ENCODE results near the gene TWF2.

TWF2 gene

GRCh38 chr3:52236424-52236886, 2.5 kb downstream of the TWF2 start:
- no peak for TF ChIP-seq GATA3 (IDR thresholded peaks at IDR 0.05; ENCODE audit: low read depth, low read length)

GRCh38 chr3:52234516-52235447, 4.2 kb downstream of the TWF2 start:
- TF ChIP-seq GATA2 (IDR thresholded peaks at IDR 0.05; ENCODE audit: low read depth, low read length), result no peak
- no peak for TF ChIP-seq GATA3 (IDR thresholded peaks at IDR 0.05; ENCODE audit: low read depth, low read length)

- TF ChIP-seq GATA2 (IDR thresholded peaks at IDR 0.05; ENCODE audit: low read depth, low read length) (no peak), GATA3 (IDR thresholded peaks at IDR 0.05; ENCODE audit: low read depth, low read length) (no peak)
Measured at GRCh38 chr3:52233968-52234367, 5.0 kb downstream of the TWF2 start.

- no peak for TF ChIP-seq GATA2 (IDR thresholded peaks at IDR 0.05; ENCODE audit: low read depth, low read length)
- TF ChIP-seq GATA3 (IDR thresholded peaks at IDR 0.05; ENCODE audit: low read depth, low read length), result no peak
Measured at GRCh38 chr3:52233108-52233591, 5.8 kb downstream of the TWF2 start.

GRCh38 chr3:52232279-52233107, 6.5 kb downstream of the TWF2 start:
- TF ChIP-seq GATA2 (IDR thresholded peaks at IDR 0.05; ENCODE audit: low read depth, low read length), result no peak
- no peak for TF ChIP-seq GATA3 (IDR thresholded peaks at IDR 0.05; ENCODE audit: low read depth, low read length)

- TF ChIP-seq GATA3 (IDR thresholded peaks at IDR 0.05; ENCODE audit: low read depth, low read length) (no peak), GATA2 (IDR thresholded peaks at IDR 0.05; ENCODE audit: low read depth, low read length) (no peak)
Measured at GRCh38 chr3:52231502-52232278, 7.3 kb downstream of the TWF2 start.

- TF ChIP-seq GATA3 (IDR thresholded peaks at IDR 0.05; ENCODE audit: low read depth, low read length) (no peak), GATA2 (IDR thresholded peaks at IDR 0.05; ENCODE audit: low read depth, low read length) (no peak)
Measured at GRCh38 chr3:52230889-52231499, 8.0 kb downstream of the TWF2 start.

- TF ChIP-seq GATA2 (IDR thresholded peaks at IDR 0.05; ENCODE audit: low read depth, low read length), result no peak
- no peak for TF ChIP-seq GATA3 (IDR thresholded peaks at IDR 0.05; ENCODE audit: low read depth, low read length)
Measured at GRCh38 chr3:52230461-52230860, 8.5 kb downstream of the TWF2 start.

- TF ChIP-seq GATA2 (IDR thresholded peaks at IDR 0.05; ENCODE audit: low read depth, low read length) (no peak), GATA3 (IDR thresholded peaks at IDR 0.05; ENCODE audit: low read depth, low read length) (no peak)
Measured at GRCh38 chr3:52229656-52230055, 9.3 kb downstream of the TWF2 start.

GRCh38 chr3:52228751-52229291, 10.1 kb downstream of the TWF2 start:
- no peak for TF ChIP-seq GATA3 (IDR thresholded peaks at IDR 0.05; ENCODE audit: low read depth, low read length)
- TF ChIP-seq GATA2 (IDR thresholded peaks at IDR 0.05; ENCODE audit: low read depth, low read length), result no peak

- TF ChIP-seq GATA3 (IDR thresholded peaks at IDR 0.05; ENCODE audit: low read depth, low read length) (no peak), GATA2 (IDR thresholded peaks at IDR 0.05; ENCODE audit: low read depth, low read length) (no peak)
Measured at GRCh38 chr3:52228266-52228665, 10.7 kb downstream of the TWF2 start.

GRCh38 chr3:52227766-52228165, 11.2 kb downstream of the TWF2 start:
- TF ChIP-seq GATA2 (IDR thresholded peaks at IDR 0.05; ENCODE audit: low read depth, low read length) (no peak), GATA3 (IDR thresholded peaks at IDR 0.05; ENCODE audit: low read depth, low read length) (no peak)

GRCh38 chr3:52227117-52227516, 11.8 kb downstream of the TWF2 start:
- TF ChIP-seq GATA3 (IDR thresholded peaks at IDR 0.05; ENCODE audit: low read depth, low read length) (no peak), GATA2 (IDR thresholded peaks at IDR 0.05; ENCODE audit: low read depth, low read length) (no peak)
